Upper lobe of left lung (tissue), 6 donors: ENCODE data around the gene ULK3. TPM values are rescaled to one million over a fixed set of nuclear protein-coding genes. Genes with fewer than 3 reads are reported as not detected.

Experiments used
- ATAC-seq, 2 donors: fragments of 200-7000 bp; cut with Tn5 transposase; one replicate each; pipeline ENCODE4 v1.9.1; 2022; ENCODE audit warnings: mild to moderate bottlenecking in 2 of 2, moderate library complexity in 2 of 2; ENCODE audit not compliant: low FRiP score in 2 of 2
- DNase-seq, 2 donors: peaks; one replicate each; pipeline ENCODE4 v3.0.0-alpha.2; 2019 to 2020
- H3K27ac ChIP-seq, 4 donors: fragments of 200-600 bp; sonication (generic); one replicate each; pipeline ENCODE4 v1.5.1; 2016 to 2019
- H3K27me3 ChIP-seq, 4 donors: fragments of 200-600 bp; sonication (generic); one replicate each; pipeline ENCODE4 v1.5.1; 2017 to 2019
- H3K36me3 ChIP-seq, 4 donors: fragments of 200-600 bp; sonication (generic); one replicate each; pipeline ENCODE4 v1.5.1; 2016 to 2019
- H3K4me1 ChIP-seq, 4 donors: fragments of 200-600 bp; sonication (generic); one replicate each; pipeline ENCODE4 v1.5.1; 2018 to 2019
- H3K4me3 ChIP-seq, 4 donors: fragments of 200-600 bp; sonication (generic); one replicate each; pipeline ENCODE4 v1.5.1; 2017 to 2019; ENCODE audit warnings: mild to moderate bottlenecking in 2 of 4, moderate library complexity in 1 of 4
- H3K9me3 ChIP-seq, 4 donors: fragments of 200-600 bp; sonication (generic); one replicate each; pipeline ENCODE4 v1.5.1; 2018 to 2019
- EP300 ChIP-seq, 4 donors: sonication (generic); formaldehyde crosslinking; IDR thresholded peaks; one replicate each; pipeline ENCODE4 v1.5.1; 2017; ENCODE audit warnings: antibody characterized with exemption in 4 of 4, control low read depth in 2 of 4
- POLR2A ChIP-seq, 4 donors: fragments of 450-650 bp; IDR thresholded peaks; one replicate each; pipeline ENCODE4 v1.5.1; 2016 to 2017; ENCODE audit warnings: antibody characterized with exemption in 4 of 4, mild to moderate bottlenecking in 2 of 4
- POLR2AphosphoS5 ChIP-seq, 2 donors: sonication (generic); formaldehyde crosslinking; IDR thresholded peaks; one replicate each; pipeline ENCODE4 v1.5.1; 2017; ENCODE audit warnings: antibody characterized with exemption in 2 of 2
- WGBS, 2 donors: methylation state at CpG; one replicate each; pipeline ENCODE4 v1.1.5; 2017 to 2018; 5-methylcytosine and 5-hydroxymethylcytosine counted together
- total RNA-seq, 6 donors: library from RNA; depleted of rRNA in 4 of 6; stranded (reverse); fragments of >200 nt in 4 of 6; gene quantifications; one replicate each; pipeline versions ENCODE4 v1.1.0 to v1.2.1, GENCODE V29; 2016 to 2021
- TF ChIP-seq, protein P1 (sequence below), 6 experiments: fragments of 450-650 bp in 4 of 6; fragments of 200-600 bp in 2 of 6; sonication (generic) in 2 of 6; IDR thresholded peaks; one replicate each; pipeline ENCODE4 v1.5.1; 2016 to 2019; ENCODE audit warnings: antibody characterized with exemption in 6 of 6
- donor health status: DM: no; HTN: no; CAD: no; lungs with moderate emphysema.
- donor health status: DM: no; HTN: yes; CAD: no; lungs with severe emphysema.

Gene ULK3, protein sequence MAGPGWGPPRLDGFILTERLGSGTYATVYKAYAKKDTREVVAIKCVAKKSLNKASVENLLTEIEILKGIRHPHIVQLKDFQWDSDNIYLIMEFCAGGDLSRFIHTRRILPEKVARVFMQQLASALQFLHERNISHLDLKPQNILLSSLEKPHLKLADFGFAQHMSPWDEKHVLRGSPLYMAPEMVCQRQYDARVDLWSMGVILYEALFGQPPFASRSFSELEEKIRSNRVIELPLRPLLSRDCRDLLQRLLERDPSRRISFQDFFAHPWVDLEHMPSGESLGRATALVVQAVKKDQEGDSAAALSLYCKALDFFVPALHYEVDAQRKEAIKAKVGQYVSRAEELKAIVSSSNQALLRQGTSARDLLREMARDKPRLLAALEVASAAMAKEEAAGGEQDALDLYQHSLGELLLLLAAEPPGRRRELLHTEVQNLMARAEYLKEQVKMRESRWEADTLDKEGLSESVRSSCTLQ
- total RNA-seq, result 100 to 1,000 TPM in 1 of 6 donors, 10 to 100 TPM in 5; 40.6 to 158 (median 65.0) TPM

DNA sequence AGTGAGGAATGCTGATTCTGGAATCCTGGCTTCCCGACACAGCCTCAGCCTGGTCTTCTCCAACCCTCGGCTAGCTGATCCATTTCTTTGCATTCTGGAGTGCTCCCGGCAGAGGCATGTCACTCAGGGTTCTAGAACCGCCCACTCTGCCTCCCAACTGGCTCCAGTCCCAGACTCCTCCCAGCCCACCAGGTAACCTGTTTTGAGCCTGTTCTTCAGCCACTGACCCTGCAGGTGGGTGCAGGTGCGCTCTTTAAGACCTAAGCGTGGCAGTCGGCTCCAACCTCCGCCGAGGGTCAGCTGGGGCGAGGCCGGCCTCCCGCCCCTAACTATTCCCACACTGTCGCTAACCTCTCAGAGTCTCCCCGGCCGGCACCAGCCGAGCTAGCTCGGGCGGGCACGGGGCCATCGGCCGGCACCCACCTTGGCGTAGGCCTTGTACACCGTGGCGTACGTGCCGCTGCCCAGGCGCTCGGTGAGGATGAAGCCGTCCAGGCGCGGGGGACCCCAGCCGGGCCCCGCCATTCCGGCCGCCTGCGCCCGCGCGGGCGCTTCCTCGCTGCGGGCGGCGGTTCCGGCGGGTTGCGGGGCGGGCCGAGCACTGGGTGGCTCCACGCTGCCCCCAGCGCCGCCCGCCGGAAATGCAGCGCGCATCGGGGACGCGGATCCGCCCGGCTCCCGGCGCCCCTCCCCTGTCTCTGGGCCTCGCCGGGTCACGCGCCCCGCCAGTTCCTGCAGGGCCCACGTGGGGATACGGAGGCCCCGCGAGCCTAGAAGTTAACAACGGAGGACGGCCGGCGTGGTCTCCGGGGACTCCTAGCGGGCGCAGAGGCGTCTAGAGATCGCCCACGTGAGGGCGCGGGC lies at the start of gene ULK3:
ULK3 (minus strand) TSS at position 576 of the 864 bp plus-strand sequence; CDS start at position 525, 51 bp downstream.
- TF ChIP-seq EP300 (IDR thresholded peaks at IDR 0.05), result peak in 1 of 4 donors; percentile 35
- peak in 3 of 4 donors; percentile 57 to 81 (median 70) for TF ChIP-seq POLR2A (IDR thresholded peaks at IDR 0.05)
- TF ChIP-seq POLR2AphosphoS5 (IDR thresholded peaks at IDR 0.05), result peak; percentile 21 to 55
- TF ChIP-seq, protein P1, sequence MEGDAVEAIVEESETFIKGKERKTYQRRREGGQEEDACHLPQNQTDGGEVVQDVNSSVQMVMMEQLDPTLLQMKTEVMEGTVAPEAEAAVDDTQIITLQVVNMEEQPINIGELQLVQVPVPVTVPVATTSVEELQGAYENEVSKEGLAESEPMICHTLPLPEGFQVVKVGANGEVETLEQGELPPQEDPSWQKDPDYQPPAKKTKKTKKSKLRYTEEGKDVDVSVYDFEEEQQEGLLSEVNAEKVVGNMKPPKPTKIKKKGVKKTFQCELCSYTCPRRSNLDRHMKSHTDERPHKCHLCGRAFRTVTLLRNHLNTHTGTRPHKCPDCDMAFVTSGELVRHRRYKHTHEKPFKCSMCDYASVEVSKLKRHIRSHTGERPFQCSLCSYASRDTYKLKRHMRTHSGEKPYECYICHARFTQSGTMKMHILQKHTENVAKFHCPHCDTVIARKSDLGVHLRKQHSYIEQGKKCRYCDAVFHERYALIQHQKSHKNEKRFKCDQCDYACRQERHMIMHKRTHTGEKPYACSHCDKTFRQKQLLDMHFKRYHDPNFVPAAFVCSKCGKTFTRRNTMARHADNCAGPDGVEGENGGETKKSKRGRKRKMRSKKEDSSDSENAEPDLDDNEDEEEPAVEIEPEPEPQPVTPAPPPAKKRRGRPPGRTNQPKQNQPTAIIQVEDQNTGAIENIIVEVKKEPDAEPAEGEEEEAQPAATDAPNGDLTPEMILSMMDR (IDR thresholded peaks at IDR 0.05), result peak; percentile 90 to 99 (median 98)
- DNase-seq (peak; percentile 95 to 99), ATAC-seq (peak; percentile 94 to 98)
- Histone ChIP-seq H3K27me3 (no peaks in the 10 kb centered on the region), H3K4me3 (peak within 1 kb of the TSS; percentile 65 to 96 (median 91)), H3K4me1 (peaks cover 11 to 36% (median 20%) of the 10 kb centered on the region in 4 donors), H3K36me3 (peaks cover 7 to 57% (median 44%) of the 10 kb centered on the region in 4 donors), H3K9me3 (no peaks in the 10 kb centered on the region), H3K27ac (peak within 1 kb of the TSS; percentile 79 to 91 (median 88))
- WGBS, 2 donors, result 2 to 7% methylated on average over 4 to 10 of the region's 84 CpGs

DNA sequence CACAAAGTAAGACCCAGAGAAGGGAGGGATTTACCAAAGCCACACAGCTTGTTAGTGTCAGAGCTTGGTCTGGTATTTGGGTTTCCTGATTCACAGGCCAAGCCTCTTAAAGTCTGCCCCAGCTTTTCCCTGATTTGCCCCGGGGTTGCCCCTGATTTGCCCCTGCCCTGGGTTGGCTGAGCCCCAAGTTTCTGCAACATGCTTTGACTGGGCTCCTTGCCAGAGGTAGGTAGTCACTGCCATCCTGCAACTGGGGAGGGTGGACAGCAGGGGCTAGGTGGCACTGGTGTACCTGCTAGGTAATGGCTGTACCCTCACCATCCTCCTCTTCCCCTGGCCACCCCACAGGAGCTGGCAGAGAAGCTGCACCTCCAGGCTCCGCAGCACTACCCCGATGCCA lies 49.4 kb upstream of the ULK3 start:
- no peak overlapping the region for H3K27ac ChIP-seq
- no peak for ATAC-seq
- H3K4me1 ChIP-seq, result peaks cover 11 to 28% (median 21%) of the 10 kb centered on the region in 4 donors
- no peak for DNase-seq
- TF ChIP-seq POLR2AphosphoS5 (IDR thresholded peaks at IDR 0.05) (no peak), EP300 (IDR thresholded peaks at IDR 0.05) (no peak), POLR2A (IDR thresholded peaks at IDR 0.05) (no peak)
- TF ChIP-seq, protein P1 (IDR thresholded peaks at IDR 0.05), result no peak
- peaks cover 0 to 33% (median 10%) of the 10 kb centered on the region in 4 donors for H3K36me3 ChIP-seq
- no peaks in the 10 kb centered on the region for H3K9me3 ChIP-seq
- H3K4me3 ChIP-seq, result no peak overlapping the region
- 25 to 90% methylated on average over 1 to 3 of the region's 3 CpGs for WGBS, 2 donors
- no peaks in the 10 kb centered on the region for H3K27me3 ChIP-seq

DNA sequence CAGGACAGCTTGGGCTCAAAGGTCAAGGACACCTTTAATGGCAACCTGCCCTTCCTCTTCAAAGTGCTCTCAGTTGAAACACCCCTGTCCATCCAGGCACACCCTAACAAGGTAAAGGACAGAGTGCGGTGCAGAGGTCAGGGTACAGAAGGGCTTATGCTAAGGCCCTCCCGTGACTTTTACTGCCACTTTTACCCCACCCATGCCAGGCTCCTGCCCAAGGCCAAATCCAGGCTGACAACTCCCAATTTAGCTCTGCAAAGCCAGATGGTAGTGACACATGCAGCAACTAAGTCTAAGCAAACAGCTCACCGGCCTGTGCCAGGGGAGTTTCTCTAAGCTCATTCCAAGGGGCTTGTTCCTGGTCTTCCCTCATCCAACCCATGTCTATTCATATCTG lies 48.5 kb upstream of the ULK3 start:
- ATAC-seq (no peak), DNase-seq (no peak)
- Histone ChIP-seq H3K36me3 (peaks cover 0 to 26% (median 8%) of the 10 kb centered on the region in 4 donors), H3K27me3 (no peaks in the 10 kb centered on the region), H3K4me3 (no peak overlapping the region), H3K27ac (no peak overlapping the region), H3K4me1 (peaks cover 11 to 24% (median 21%) of the 10 kb centered on the region in 4 donors), H3K9me3 (no peaks in the 10 kb centered on the region)
- TF ChIP-seq POLR2A (IDR thresholded peaks at IDR 0.05), result no peak
- no peak for TF ChIP-seq POLR2AphosphoS5 (IDR thresholded peaks at IDR 0.05)
- no peak for TF ChIP-seq EP300 (IDR thresholded peaks at IDR 0.05)
- TF ChIP-seq, protein P1 (IDR thresholded peaks at IDR 0.05), result no peak
- WGBS, 2 donors, result 97 to 100% methylated on average over 3 of the region's 3 CpGs

DNA sequence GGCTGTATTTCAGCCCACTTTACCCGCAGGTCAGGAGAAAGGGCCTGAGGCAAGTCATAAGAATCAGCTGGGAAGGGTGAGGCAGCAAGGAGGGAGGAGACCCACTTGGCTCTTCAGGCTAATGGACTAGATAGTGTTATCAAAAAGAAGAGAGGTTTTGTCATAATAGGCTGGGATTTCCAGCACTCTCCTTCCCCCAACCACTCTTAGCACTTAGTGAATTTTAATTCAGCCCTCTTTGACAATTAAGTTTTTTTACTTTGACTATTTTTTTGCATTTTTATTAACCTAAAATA lies 47.7 kb upstream of the ULK3 start:
- 0 to 10% methylated on average over 1 of the region's 1 CpG for whole genome bisulfite sequencing, 2 donors
- peak overlapping the region in 3 of 4 donors; percentile 82 to 87 (median 82) for H3K27ac ChIP-seq
- TF ChIP-seq, protein P1 (IDR thresholded peaks at IDR 0.05), result no peak
- TF ChIP-seq EP300 (IDR thresholded peaks at IDR 0.05) (no peak), POLR2A (IDR thresholded peaks at IDR 0.05) (no peak), POLR2AphosphoS5 (IDR thresholded peaks at IDR 0.05) (no peak)
- ATAC-seq, result no peak
- DNase-seq, result no peak
- peak overlapping the region; percentile 63 to 98 (median 88) for H3K4me3 ChIP-seq
- peaks cover 11 to 24% (median 21%) of the 10 kb centered on the region in 4 donors for H3K4me1 ChIP-seq
- H3K27me3 ChIP-seq, result no peaks in the 10 kb centered on the region
- peaks cover 0 to 18% (median 7%) of the 10 kb centered on the region in 4 donors for H3K36me3 ChIP-seq
- H3K9me3 ChIP-seq, result no peaks in the 10 kb centered on the region
